Astrocyte (in vitro differentiated cells and primary cell): ENCODE measurements around the gene CNNM2. TPM values are rescaled to one million over a fixed set of nuclear protein-coding genes. Genes with fewer than 3 reads are reported as not detected.

ENCODE experiments used
- DNase-seq: peaks from one replicate; pipeline ENCODE4 v3.0.0-alpha.2; 2010; ENCODE audit warnings: low read depth
- FAIRE-seq: peaks from 2 replicates; lab custom pipeline; 2011; peaks lifted over from hg19 to GRCh38; lab: Jason Lieb, UNC
- H2AFZ ChIP-seq: 2 replicates; pipeline ENCODE4 v1.6.0; 2012; ENCODE audit warnings: low read depth, low read length, inconsistent platforms
- H3K27ac ChIP-seq: 2 replicates; pipeline ENCODE4 v1.5.1; 2011; ENCODE audit warnings: low read depth, low read length, inconsistent platforms
- H3K27me3 ChIP-seq: 2 replicates; pipeline ENCODE4 v1.6.0; 2011; ENCODE audit warnings: low read length, inconsistent platforms; ENCODE audit not compliant: insufficient read depth
- H3K36me3 ChIP-seq: 2 replicates; pipeline ENCODE4 v1.5.1; 2011; ENCODE audit warnings: low read length, inconsistent platforms; ENCODE audit not compliant: insufficient read depth
- H3K4me1 ChIP-seq: 2 replicates; pipeline ENCODE4 v1.5.1; 2011; ENCODE audit warnings: low read length, inconsistent platforms; ENCODE audit not compliant: insufficient read depth
- H3K4me2 ChIP-seq: 2 replicates; pipeline ENCODE4 v1.6.0; 2012; ENCODE audit warnings: low read length, inconsistent platforms
- H3K4me3 ChIP-seq: 2 replicates; pipeline ENCODE4 v1.5.1; 2011; ENCODE audit warnings: low read depth, mild to moderate bottlenecking, low read length, inconsistent platforms; ENCODE audit not compliant: insufficient read depth
- H3K79me2 ChIP-seq: 2 replicates; pipeline ENCODE4 v1.6.0; 2012; ENCODE audit warnings: mild to moderate bottlenecking, low read length, inconsistent platforms; ENCODE audit not compliant: insufficient read depth
- H3K9ac ChIP-seq: 2 replicates; pipeline ENCODE4 v1.6.0; 2012; ENCODE audit warnings: mild to moderate bottlenecking, low read length, inconsistent platforms
- H3K9me3 ChIP-seq: 2 replicates; pipeline ENCODE4 v1.5.1; 2012; ENCODE audit warnings: low read depth, mild to moderate bottlenecking, low read length, inconsistent platforms; ENCODE audit not compliant: insufficient read depth
- H4K20me1 ChIP-seq: 2 replicates; pipeline ENCODE4 v1.6.0; 2012; ENCODE audit warnings: low read length, inconsistent platforms; ENCODE audit not compliant: insufficient read depth
- H3K27ac Mint-ChIP-seq: one replicate; pipeline ENCODE4 v1.8.0; 2021; ENCODE audit warnings: mild to moderate bottlenecking, mixed read lengths; ENCODE audit not compliant: unreplicated experiment
- H3K27me3 Mint-ChIP-seq: one replicate; pipeline ENCODE4 v1.8.0; 2021; ENCODE audit warnings: low read depth, mixed read lengths; ENCODE audit not compliant: unreplicated experiment
- H3K36me3 Mint-ChIP-seq: one replicate; pipeline ENCODE4 v1.8.0; 2021; ENCODE audit warnings: low read depth, mixed read lengths; ENCODE audit not compliant: unreplicated experiment
- H3K4me1 Mint-ChIP-seq: one replicate; pipeline ENCODE4 v1.8.0; 2021; ENCODE audit warnings: low read depth, mixed read lengths; ENCODE audit not compliant: unreplicated experiment
- H3K4me3 Mint-ChIP-seq: one replicate; pipeline ENCODE4 v1.8.0; 2021; ENCODE audit warnings: mild to moderate bottlenecking, moderate library complexity, mixed read lengths; ENCODE audit not compliant: unreplicated experiment
- H3K9me3 Mint-ChIP-seq: one replicate; pipeline ENCODE4 v1.8.0; 2021; ENCODE audit warnings: mild to moderate bottlenecking, mixed read lengths; ENCODE audit not compliant: unreplicated experiment
- EZH2 ChIP-seq: IDR thresholded peaks from 2 replicates; pipeline ENCODE4 v1.6.1; 2012; ENCODE audit warnings: mild to moderate bottlenecking, low read length, inconsistent platforms; ENCODE audit not compliant: insufficient read depth
- total RNA-seq: library from RNA; stranded (reverse); gene quantifications from 2 replicates; pipeline ENCODE4 v1.2.1, GENCODE V29; 2021
- TF ChIP-seq, protein P1 (sequence below): IDR thresholded peaks from 2 replicates; pipeline ENCODE4 v1.5.1; 2011; ENCODE audit warnings: low read depth, mild to moderate bottlenecking, inconsistent platforms, low read length, moderate library complexity; ENCODE audit not compliant: insufficient read depth

The CNNM2 gene
- total RNA-seq, 1 donor from 2014 or later, result 9.9 TPM

DNA sequence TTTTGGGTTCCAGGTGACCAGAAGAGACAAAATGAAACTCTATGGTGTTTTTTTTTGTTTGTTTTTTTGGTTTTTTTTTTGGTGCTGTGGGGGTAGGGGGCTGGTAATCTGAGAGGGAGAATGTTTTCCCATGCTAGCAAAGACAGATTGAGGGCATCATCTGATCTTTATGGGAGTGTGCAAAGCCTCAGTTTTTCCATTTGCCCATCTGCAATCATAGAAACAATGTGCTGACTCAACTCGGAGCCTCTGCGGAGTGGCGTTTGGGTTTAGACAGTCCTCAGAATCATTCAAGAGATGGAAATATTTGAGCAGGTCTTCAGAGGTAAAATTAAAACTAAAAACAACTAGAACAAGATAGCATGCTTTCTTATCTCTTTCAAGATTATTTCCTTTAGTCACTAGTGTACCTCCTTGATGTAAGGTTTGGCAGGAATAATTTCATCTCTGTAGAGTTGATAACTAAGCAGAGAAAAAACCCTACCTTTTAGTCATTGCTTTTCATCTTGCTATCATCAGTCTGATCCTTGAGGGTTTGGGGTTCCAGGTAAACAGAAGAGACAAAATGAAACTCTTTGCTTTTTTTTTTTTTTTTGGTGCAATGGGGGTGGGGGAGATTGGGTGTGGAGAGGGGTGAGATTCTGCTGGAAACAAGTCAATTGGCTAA is 18.0 kb downstream of the CNNM2 start:
- Mint-ChIP-seq H3K4me1 (peaks cover 4% of the 10 kb centered on the region), H3K4me3 (no peak overlapping the region), H3K9me3 (no peaks in the 10 kb centered on the region), H3K36me3 (peaks cover under 1% of the 10 kb centered on the region), H3K27ac (no peak overlapping the region), H3K27me3 (no peaks in the 10 kb centered on the region)
- DNase-seq, result no peak
- Histone ChIP-seq H3K36me3 (no peaks in the 10 kb centered on the region), H2AFZ (no peak overlapping the region), H3K9me3 (no peaks in the 10 kb centered on the region), H4K20me1 (peaks cover 6% of the 10 kb centered on the region), H3K79me2 (no peaks in the 10 kb centered on the region), H3K4me3 (no peak overlapping the region), H3K4me2 (no peak overlapping the region), H3K4me1 (no peaks in the 10 kb centered on the region), H3K9ac (no peak overlapping the region), H3K27me3 (peaks cover 2% of the 10 kb centered on the region), H3K27ac (no peak overlapping the region)
- FAIRE-seq, result no peak
- no peak for TF ChIP-seq EZH2
- TF ChIP-seq, protein P1, sequence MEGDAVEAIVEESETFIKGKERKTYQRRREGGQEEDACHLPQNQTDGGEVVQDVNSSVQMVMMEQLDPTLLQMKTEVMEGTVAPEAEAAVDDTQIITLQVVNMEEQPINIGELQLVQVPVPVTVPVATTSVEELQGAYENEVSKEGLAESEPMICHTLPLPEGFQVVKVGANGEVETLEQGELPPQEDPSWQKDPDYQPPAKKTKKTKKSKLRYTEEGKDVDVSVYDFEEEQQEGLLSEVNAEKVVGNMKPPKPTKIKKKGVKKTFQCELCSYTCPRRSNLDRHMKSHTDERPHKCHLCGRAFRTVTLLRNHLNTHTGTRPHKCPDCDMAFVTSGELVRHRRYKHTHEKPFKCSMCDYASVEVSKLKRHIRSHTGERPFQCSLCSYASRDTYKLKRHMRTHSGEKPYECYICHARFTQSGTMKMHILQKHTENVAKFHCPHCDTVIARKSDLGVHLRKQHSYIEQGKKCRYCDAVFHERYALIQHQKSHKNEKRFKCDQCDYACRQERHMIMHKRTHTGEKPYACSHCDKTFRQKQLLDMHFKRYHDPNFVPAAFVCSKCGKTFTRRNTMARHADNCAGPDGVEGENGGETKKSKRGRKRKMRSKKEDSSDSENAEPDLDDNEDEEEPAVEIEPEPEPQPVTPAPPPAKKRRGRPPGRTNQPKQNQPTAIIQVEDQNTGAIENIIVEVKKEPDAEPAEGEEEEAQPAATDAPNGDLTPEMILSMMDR, result no peak

DNA sequence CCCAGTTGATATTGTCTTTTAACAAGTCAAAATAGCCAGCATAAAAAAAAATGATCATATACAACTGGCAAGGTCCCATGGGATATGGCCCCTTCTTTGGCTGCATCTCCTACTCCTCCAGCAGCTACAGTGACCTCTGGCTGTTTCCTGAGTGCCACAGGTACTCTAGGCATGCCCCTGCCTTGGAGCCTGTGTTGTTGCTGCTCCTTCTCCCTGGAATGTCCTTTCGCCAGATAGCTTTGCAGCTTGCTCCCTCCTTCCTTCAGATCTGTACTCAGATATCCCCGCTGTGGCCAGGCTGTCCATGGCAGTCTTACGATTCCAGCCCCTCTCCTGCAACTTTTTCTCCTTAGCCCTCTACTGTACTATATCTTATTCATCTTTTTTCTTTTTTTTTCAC is 23.3 kb downstream of the CNNM2 start:
- H3K4me1 ChIP-seq, result no peaks in the 10 kb centered on the region
- H3K9ac ChIP-seq, result no peak overlapping the region
- H2AFZ ChIP-seq, result no peak overlapping the region
- H3K4me3 ChIP-seq, result no peak overlapping the region
- peaks cover 8% of the 10 kb centered on the region for H3K4me1 Mint-ChIP-seq
- peaks cover 2% of the 10 kb centered on the region for H3K27me3 ChIP-seq
- no peaks in the 10 kb centered on the region for H3K79me2 ChIP-seq
- H3K9me3 ChIP-seq, result no peaks in the 10 kb centered on the region
- no peaks in the 10 kb centered on the region for H3K36me3 ChIP-seq
- DNase-seq, result no peak
- no peaks in the 10 kb centered on the region for H3K9me3 Mint-ChIP-seq
- no peak overlapping the region for H3K4me2 ChIP-seq
- no peak overlapping the region for H3K27ac Mint-ChIP-seq
- no peaks in the 10 kb centered on the region for H3K27me3 Mint-ChIP-seq
- no peak overlapping the region for H3K4me3 Mint-ChIP-seq
- no peak for FAIRE-seq
- peaks cover 10% of the 10 kb centered on the region for H4K20me1 ChIP-seq
- H3K27ac ChIP-seq, result no peak overlapping the region
- H3K36me3 Mint-ChIP-seq, result no peaks in the 10 kb centered on the region
- TF ChIP-seq, protein P1, result no peak
- TF ChIP-seq EZH2, result no peak

DNA sequence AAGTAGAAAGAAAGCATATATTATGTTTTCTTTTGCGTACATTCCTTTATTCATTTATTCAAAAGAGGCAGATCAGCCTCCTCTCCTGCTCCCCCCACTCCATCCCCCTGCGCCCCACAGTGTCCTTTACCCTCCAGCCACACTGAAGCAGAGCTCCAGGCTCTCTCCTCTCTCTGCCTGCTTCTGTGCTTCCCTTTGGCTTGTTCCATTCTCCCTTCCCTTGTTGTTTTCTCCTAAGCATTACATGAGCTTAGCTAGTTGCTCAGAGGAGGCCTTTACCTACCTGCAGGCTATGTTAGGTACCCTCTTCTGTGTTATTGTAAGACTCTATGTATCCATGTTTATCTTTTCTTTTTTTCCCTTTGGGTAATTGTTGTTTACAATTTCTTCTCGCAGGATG is 27.4 kb downstream of the CNNM2 start:
- H3K4me1 Mint-ChIP-seq, result peaks cover 8% of the 10 kb centered on the region
- H3K9ac ChIP-seq, result no peak overlapping the region
- H3K27me3 Mint-ChIP-seq, result no peaks in the 10 kb centered on the region
- H3K27ac ChIP-seq, result no peak overlapping the region
- no peaks in the 10 kb centered on the region for H3K27me3 ChIP-seq
- H3K4me3 ChIP-seq, result no peak overlapping the region
- H3K4me1 ChIP-seq, result no peaks in the 10 kb centered on the region
- no peaks in the 10 kb centered on the region for H3K79me2 ChIP-seq
- FAIRE-seq (no peak), DNase-seq (no peak)
- H3K4me3 Mint-ChIP-seq, result no peak overlapping the region
- H3K36me3 Mint-ChIP-seq, result no peaks in the 10 kb centered on the region
- no peaks in the 10 kb centered on the region for H3K9me3 Mint-ChIP-seq
- H2AFZ ChIP-seq, result no peak overlapping the region
- peaks cover 5% of the 10 kb centered on the region for H4K20me1 ChIP-seq
- no peaks in the 10 kb centered on the region for H3K36me3 ChIP-seq
- no peak overlapping the region for H3K27ac Mint-ChIP-seq
- no peaks in the 10 kb centered on the region for H3K9me3 ChIP-seq
- H3K4me2 ChIP-seq, result no peak overlapping the region
- TF ChIP-seq, protein P1, result no peak
- no peak for TF ChIP-seq EZH2
